SK-N-SH (cell line): ENCODE measurements around the gene SLC30A10.

ENCODE experiments used
- CTCF ChIP-seq: fragments of 200-600 bp; sonication (generic); IDR thresholded peaks from 2 replicates; pipeline ENCODE4 v1.6.1; 2017; ENCODE audit warnings: antibody characterized with exemption, mild to moderate bottlenecking, moderate library complexity
- JUND ChIP-seq: IDR thresholded peaks from 2 replicates; pipeline ENCODE4 v1.4.0; 2012

GRCh38 chr1:219931033-219931432 lies 2.7 kb upstream of the SLC30A10 start:
- no peak for TF ChIP-seq CTCF
- no peak for TF ChIP-seq JUND
